Fibroblast of villous mesenchyme (primary cell): ENCODE results near the gene ZNF333. TPM values are rescaled to one million over a fixed set of nuclear protein-coding genes. Genes with fewer than 3 reads are reported as not detected.

Experiments used
- DNase-seq: peaks from one replicate; pipeline ENCODE4 v3.0.0-alpha.2; 2010; ENCODE audit warnings: low read depth
- H3K4me3 ChIP-seq: 2 replicates; pipeline ENCODE4 v1.5.1; 2011; ENCODE audit warnings: low read depth, mild to moderate bottlenecking, low read length
- CTCF ChIP-seq: IDR thresholded peaks from 2 replicates; pipeline ENCODE4 v1.5.1; 2012; ENCODE audit warnings: low read depth, mild to moderate bottlenecking, low read length; ENCODE audit not compliant: insufficient read depth
- total RNA-seq: library from RNA; depleted of rRNA; stranded (reverse); fragments of >200 nt; gene quantifications from 2 replicates; pipeline ENCODE4 v1.2.3, GENCODE V29; 2012

Gene ZNF333
- total RNA-seq, 1 donor: 18.6 TPM

- TF ChIP-seq CTCF: no peak
- DNase-seq: no peak
- H3K4me3 ChIP-seq: no peak overlapping the region
Observed at GRCh38 chr19:14694641-14695266, 4.9 kb downstream of the ZNF333 start.

GRCh38 chr19:14695471-14695870 is 5.6 kb downstream of the ZNF333 start:
- no peak overlapping the region for H3K4me3 ChIP-seq
- TF ChIP-seq CTCF: no peak
- DNase-seq: no peak

DNA sequence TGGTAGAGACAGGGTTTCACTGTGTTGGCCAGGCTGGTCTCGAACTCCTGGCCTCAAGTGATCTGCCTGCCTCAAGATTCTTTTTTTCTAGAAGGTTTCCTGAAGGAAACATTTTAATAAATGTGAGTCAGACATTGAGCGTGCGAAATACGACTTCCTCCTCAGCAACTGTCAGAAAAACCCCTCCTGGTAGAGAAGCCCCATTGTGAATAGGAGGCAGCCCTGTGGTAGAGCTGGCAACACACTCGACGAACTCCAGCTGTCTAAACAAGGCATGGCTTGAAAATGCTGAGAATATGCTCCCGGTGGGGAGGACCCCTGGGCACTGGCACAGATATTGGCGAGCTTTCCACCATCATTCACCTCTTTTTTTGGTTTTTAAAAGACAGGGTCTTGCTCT is 9.8 kb downstream of the ZNF333 start:
- DNase-seq: no peak
- TF ChIP-seq CTCF: no peak
- no peak overlapping the region for H3K4me3 ChIP-seq

DNA sequence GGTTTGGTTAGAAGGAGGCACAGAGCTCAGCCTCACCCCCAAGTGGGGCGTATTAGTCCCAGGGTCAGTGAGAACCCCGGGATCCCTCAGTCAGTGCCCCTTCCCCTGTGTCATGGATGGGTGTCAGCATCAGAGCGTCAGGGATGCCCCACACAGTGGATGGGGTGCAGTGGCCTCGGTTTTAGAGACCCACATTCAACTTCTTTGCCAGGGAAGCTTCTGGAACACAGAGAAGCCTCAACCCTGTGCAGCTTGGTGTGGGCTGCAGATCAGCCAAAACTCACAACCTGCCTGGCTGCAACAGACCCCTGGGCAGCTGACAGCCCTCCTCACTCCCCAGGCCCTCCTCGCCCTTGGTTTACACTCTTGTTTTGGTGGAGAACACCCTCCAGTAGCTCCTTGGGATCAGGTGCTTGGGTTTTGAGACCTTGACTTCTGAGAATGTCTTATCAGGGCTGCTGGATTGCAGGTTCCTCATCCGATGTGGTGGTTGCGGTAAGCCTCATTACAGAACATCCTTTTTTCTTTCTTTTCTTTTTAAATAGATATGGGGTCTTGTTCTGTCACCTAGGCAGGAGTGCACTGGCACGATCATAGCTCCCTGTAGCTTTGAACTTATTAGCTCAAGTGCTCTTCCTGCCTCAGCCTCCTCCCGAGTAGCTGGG is 11.0 kb downstream of the ZNF333 start:
- H3K4me3 ChIP-seq: no peak overlapping the region
- DNase-seq: no peak
- TF ChIP-seq CTCF: no peak

DNA sequence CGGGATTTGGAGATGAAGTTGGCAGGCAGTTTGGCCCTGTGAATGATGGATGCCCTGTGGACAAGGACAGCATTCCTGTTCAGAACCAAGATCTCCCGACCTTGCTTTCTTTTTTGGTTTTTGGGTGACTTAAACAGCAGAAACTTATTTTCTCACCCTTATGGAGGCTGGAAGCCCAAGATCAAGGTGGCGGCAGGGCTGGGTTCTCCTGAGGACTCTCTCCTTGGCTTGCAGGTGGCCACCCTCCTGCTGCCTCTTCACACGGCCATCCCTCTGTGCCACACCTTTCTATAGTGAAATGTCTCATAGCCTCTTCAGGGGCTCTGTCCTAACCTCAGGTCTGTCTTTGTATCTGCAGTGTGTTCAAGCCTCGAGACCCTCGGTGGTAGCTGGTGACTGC is 14.0 kb downstream of the ZNF333 start:
- no peak for TF ChIP-seq CTCF
- DNase-seq: no peak
- no peak overlapping the region for H3K4me3 ChIP-seq

DNA sequence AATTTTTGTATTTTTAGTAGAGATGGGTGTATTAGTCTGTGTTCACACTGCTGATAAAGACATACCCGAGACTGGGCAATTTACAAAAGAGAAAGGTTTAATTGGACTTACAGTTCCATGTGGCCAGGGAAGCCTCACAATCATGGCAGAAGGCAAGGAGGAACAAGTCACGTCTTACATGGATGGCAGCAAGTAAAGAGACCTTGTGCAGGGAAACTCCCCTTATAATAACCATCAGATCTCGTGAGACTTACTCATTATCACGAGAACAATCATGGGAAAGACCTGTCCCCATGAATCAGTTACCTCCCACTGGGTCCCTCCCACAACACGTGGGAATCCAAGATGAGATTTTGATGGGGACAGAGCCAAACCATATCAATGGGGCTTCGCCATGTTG is 14.6 kb downstream of the ZNF333 start:
- TF ChIP-seq CTCF: no peak
- H3K4me3 ChIP-seq: no peak overlapping the region
- no peak for DNase-seq

- H3K4me3 ChIP-seq: no peak overlapping the region
- no peak for DNase-seq
- no peak for TF ChIP-seq CTCF
Observed at GRCh38 chr19:14715841-14716240, 26.0 kb downstream of the ZNF333 start.
